Nucleus accumbens (tissue), 56 donors: ENCODE data around the gene CBLL2.
A peak's percentile ranks its signal among the peaks of the same experiment; 100 is the strongest.
"Not testable (repeated sequence)": the region's sequence is repeated elsewhere in the genome, so short reads cannot be mapped to it uniquely, and the experiment has no call there.

ENCODE experiments used
- DNase-seq, 56 donors: peaks; one replicate each; lab custom pipeline; 2025; lab: John Stamatoyannopoulos, UW

Gene CBLL2

GRCh38 chrX:22272613-22273012 lies at the start of gene CBLL2:
Gene CBLL2 (plus strand): TSS chrX:22272913. CDS start chrX:22272992, 79 bp downstream.
- no peak for DNase-seq

GRCh38 chrX:22234380-22234779 lies 38.3 kb upstream of the CBLL2 start:
- no peak for DNase-seq

- DNase-seq, result no peak
Measured at GRCh38 chrX:22237479-22237878, 35.2 kb upstream of the CBLL2 start.

DNA sequence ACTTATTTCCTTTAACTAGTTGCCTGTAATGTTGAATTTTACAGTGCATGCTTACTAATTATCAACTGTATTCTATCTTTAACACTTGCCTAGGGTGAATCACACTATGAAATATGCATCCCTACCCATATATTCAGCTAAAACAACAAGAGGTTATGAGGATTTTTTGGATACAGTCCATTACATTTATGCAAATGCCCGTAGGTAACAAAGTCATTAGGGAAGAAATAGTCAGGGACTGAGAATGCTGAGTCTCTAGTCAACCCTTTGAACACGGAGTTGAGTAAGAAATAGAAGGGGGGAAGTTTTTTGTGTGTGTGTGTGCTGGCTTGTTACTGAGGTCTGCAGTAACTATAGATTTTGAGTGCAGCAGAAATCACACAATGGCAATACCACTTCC lies 26.1 kb upstream of the CBLL2 start:
- DNase-seq, result no peak

GRCh38 chrX:22247169-22247568 lies 25.5 kb upstream of the CBLL2 start:
- no peak for DNase-seq

DNA sequence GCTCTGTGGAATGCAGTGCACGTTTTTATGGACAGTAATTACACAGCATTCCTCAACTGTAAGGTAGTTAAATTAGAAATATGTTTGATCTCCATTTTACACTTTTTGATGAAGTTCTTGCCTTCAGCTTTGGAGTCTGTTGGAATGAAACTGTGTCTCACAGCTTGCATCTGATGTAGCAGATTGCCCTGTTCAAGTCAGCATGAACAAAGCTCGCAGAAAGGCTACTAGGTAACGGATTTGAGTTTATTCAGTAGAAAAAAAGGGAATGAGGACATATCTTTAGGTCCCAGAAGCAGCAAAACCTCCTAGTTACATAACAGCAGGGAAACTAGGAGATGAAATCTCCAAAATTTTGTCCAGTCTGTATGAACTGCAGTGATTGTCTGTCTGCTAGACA lies 24.3 kb upstream of the CBLL2 start:
- no peak for DNase-seq

GRCh38 chrX:22249371-22249770 lies 23.3 kb upstream of the CBLL2 start:
- no peak for DNase-seq

DNA sequence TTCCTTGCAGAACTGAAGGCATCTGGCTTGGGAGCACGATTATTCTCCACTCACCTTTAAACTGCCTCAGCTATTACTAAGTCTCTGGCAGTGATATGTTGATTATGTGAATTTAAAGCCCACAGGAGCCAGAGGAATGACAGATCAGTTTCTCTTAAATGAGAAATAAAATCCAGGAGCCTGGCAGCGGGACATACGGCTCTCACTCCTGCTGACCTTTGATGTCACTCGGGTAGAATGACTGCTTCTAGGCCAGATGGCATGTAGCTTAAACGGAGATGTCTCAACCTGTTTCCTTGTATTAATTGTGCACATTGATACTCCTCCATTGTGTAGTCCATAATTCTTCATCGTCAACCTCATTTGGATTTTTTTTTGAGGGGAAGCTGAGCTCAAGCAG lies 4.0 kb upstream of the CBLL2 start:
- no peak for DNase-seq

GRCh38 chrX:22273714-22274317 lies 1.1 kb downstream of the CBLL2 start:
- no peak for DNase-seq

- no peak for DNase-seq
Measured at GRCh38 chrX:22276781-22277180, 4.1 kb downstream of the CBLL2 start.

DNA sequence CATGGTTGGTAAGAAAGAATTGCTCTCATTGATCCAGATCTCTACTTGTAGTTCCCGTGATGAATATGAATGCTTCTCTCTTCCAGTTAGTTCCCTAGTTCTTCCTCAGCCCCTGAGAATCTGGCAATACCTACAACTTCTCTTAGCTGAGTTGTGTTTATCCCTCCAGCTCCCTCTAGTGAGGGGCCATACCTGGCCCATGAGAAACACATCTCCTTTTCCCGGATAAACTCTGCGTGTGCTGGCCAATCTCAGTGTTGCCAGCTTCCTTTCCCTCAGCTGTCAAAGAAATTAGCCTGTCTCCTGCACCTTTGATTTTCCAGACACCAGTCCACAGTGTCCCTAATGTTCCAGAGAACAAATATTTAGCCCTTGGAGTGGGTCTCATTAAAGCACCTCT lies 5.7 kb downstream of the CBLL2 start:
- DNase-seq, result no peak

- not testable (repeated sequence) for DNase-seq
Measured at GRCh38 chrX:22289209-22289608, 16.5 kb downstream of the CBLL2 start.

- no peak for DNase-seq
Measured at GRCh38 chrX:22296871-22297270, 24.2 kb downstream of the CBLL2 start.

DNA sequence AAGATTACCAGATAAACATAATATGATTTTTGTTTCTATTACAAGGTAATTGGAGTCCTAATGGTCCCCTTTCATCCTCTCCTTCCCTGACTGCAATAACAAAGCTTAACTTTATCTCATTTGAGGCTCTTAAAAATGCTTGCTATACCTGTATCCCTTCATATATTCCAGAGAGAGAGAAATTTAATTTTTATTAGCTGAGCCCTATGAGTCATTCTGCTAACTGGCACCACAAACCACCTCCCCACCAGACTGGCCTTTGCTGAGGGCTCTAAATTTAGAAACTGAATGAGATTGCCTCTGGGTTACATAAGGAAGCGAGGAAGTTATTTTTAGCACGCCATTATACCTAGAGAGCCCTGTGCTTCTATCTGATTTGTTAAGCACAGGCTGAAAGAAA lies 27.4 kb downstream of the CBLL2 start:
- DNase-seq, result peak in 4 of 56 donors; percentile 0 to 6 (median 1)

- no peak for DNase-seq
Measured at GRCh38 chrX:22310779-22311178, 38.1 kb downstream of the CBLL2 start.

- DNase-seq, result no peak
Measured at GRCh38 chrX:22313766-22314165, 41.1 kb downstream of the CBLL2 start.

GRCh38 chrX:22314211-22314610 lies 41.5 kb downstream of the CBLL2 start:
- no peak for DNase-seq

DNA sequence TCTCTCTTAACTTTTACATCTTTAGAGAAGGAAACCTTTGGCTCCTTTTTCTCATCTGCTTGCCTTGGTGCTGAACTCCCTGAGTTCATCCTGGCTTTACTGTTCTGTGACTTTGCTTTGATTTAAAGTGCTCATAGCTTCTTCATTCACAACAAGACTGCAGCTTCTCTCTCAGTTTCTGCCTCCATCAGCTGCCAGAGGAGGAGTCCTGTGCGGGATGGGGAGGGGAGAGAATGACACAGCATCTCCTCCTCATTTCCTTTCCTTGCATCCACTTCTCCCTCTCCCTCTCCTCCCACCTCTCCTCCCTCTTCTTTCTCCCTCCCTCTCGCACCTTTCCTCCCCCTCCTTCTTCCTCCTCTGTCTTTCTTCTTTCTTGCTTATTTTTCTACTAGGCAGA lies 42.0 kb downstream of the CBLL2 start:
- peak in 3 of 56 donors; percentile 1 to 11 (median 2) for DNase-seq

DNA sequence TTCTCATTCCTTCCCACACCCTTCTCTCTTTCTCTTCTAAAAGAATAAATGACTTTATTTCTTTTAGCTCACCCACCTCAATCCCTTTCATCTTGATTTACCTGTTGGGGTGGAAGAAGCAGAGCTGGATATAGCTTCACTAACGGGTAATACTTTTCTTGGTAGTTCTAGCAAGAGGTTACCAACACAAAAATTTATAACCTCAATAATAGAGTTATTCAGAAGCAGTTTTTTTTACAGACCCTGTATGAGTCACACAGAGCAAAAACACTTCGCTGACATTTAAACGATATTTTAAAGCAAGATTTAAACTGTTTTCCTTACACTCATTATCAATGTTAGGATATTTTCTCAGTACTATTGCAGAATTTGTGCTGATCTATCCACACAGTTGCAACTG lies 42.4 kb downstream of the CBLL2 start:
- no peak for DNase-seq

DNA sequence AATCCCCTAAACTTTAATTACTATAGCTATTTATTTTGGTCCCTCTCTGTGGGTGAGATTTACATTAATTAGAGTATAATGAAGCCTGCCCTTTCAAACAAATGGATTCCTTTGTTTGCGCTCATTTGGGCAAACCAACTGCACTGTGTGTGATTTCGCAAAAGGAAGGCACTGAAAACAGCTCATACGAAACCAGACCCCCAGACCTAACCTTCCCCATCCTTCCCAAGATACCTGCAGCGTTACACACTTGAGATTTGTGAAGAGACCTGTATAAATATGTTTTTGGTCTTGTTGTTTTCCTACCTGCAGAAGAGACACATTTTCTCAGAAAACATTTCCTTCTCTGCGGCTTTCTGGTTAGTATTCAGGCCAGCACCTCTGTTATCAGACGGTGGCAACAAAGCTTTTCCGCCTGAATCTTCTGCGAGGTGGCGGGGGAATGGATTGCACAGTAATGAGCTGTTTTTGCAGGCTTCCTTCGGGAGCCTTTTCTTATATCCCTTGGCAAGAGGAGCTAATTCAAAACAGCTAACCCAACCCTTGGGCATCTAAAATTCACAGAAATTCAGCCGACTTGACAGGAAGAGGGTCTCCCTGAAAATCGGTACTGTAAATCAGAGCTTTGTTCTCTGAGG lies 47.6 kb downstream of the CBLL2 start:
- no peak for DNase-seq

GRCh38 chrX:22323541-22323940 lies 50.8 kb downstream of the CBLL2 start:
- no peak for DNase-seq
